Fibroblast of mammary gland (primary cell): ENCODE data around the gene CD99.

Source experiments
- DNase-seq: peaks from one replicate; pipeline ENCODE4 v3.0.0-alpha.2; 2010; ENCODE audit warnings: low read depth
- H3K4me3 ChIP-seq: 2 replicates; pipeline ENCODE4 v1.5.1; 2011; ENCODE audit warnings: low read depth, mild to moderate bottlenecking, low read length, moderate library complexity; ENCODE audit not compliant: control insufficient read depth
- CTCF ChIP-seq: conservative IDR thresholded peaks from 2 replicates; pipeline ENCODE4 v1.5.1; 2011; ENCODE audit warnings: low read depth, low read length, inconsistent platforms; ENCODE audit not compliant: control insufficient read depth, insufficient read depth

The CD99 gene

GRCh38 chrX:2679534-2680485 lies 11.3 kb upstream of the CD99 start:
- DNase-seq, result peak; percentile 21
- H3K4me3 ChIP-seq, result no peak overlapping the region
- no peak for TF ChIP-seq CTCF

- no peak for TF ChIP-seq CTCF
- H3K4me3 ChIP-seq, result no peak overlapping the region
- DNase-seq, result no peak
Measured at GRCh38 chrX:2680486-2681348, 10.4 kb upstream of the CD99 start.

- DNase-seq, result no peak
- no peak overlapping the region for H3K4me3 ChIP-seq
- TF ChIP-seq CTCF, result no peak
Measured at GRCh38 chrX:2682565-2683177, 8.4 kb upstream of the CD99 start.

GRCh38 chrX:2684256-2684655 lies 6.8 kb upstream of the CD99 start:
- no peak for DNase-seq
- TF ChIP-seq CTCF, result no peak
- no peak overlapping the region for H3K4me3 ChIP-seq

- no peak overlapping the region for H3K4me3 ChIP-seq
- DNase-seq, result no peak
- TF ChIP-seq CTCF, result no peak
Measured at GRCh38 chrX:2685886-2686285, 5.2 kb upstream of the CD99 start.
